HG03097 (cell line): ENCODE data around the gene SIM1.
"Not testable (repeated sequence)": the region's sequence is repeated elsewhere in the genome, so short reads cannot be mapped to it uniquely, and the experiment has no call there.

ENCODE experiments used
- ATAC-seq: cut with Tn5 transposase; IDR thresholded peaks from one replicate; pipeline ENCODE4 v1.9.1; 2021; ENCODE audit not compliant: unreplicated experiment, low FRiP score

SIM1 gene

DNA sequence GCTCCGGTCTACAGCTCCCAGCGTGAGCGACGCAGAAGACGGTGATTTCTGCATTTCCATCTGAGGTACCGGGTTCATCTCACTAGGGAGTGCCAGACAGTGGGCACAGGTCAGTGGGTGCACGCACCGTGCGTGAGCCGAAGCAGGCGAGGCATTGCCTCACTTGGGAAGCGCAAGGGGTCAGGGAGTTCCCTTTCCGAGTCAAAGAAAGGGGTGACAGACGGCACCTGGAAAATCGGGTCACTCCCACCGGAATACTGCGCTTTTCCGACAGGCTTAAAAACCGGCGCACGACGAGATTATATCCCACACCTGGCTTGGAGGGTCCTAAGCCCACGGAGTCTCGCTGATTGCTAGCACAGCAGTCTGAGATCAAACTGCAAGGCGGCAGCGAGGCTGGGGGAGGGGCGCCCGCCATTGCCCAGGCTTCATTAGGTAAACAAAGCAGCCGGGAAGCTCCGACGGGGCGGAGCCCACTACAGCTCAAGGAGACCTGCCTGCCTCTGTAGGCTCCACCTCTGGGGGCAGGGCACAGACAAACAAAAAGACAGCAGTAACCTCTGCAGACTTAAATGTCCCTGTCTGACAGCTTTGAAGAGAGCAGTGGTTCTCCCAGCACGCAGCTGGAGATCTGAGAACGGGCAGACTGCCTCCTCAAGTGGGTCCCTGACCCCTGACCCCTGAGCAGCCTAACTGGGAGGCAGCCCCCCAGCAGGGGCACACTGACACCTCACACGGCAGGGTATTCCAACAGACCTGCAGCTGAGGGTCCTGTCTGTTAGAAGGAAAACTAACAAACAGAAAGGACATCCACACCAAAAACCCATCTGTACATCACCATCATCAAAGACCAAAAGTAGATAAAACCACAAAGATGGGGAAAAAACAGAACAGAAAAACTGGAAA lies 109.7 kb downstream of the SIM1 start:
- not testable (repeated sequence) for ATAC-seq

DNA sequence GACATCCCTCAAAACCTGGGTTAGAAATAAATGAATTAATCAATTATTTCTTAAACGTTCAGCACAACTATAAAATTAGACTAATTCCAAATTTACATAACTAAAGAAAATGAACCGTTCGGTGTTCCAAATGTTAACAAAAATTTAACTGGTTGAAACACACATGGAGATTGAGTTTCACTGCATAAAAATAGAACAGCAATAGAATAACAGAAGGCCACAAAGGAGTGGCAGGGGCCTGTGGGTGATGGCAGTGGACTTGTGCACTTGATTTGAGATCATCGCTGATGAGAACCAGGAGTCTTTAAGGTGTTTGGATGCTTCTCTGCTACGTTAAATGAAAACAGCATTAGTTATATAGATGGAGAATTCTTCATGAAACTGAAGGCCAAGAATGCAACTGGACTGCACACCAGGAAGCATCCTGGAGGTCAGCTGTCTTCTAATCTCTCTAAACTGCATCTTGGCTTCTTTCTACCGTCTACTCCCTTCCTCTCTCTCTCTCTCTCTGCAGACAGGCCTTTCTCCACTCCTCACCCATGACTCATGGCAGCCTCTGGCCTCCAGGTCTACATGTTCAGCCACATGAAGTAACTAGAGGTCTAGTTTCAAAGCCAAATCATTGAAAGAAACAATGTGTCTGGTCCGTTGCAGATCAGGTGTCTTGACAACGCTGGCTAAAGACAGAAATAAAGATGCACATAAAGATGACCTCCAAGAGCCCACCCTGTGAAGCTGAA lies 111.3 kb downstream of the SIM1 start:
- ATAC-seq: no peak

DNA sequence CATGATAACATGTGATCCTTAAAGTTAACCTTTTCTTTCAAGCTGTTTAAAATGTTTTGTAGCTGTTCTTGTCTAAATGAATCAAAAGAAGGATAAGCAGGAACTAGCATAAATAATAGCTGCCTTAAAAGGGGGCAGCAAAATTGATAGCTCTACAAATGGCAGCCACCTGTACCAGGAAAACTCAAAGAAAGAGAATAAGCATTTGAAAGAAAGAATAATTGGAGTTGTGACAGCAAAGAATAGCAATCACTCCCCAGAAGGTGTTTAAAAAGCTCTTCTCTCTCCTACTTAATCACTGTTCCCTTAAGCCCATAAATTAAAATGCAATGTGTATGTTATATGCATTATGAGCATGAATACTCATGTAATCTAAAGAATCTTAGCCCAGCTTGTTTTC lies 114.6 kb downstream of the SIM1 start:
- no peak for ATAC-seq

DNA sequence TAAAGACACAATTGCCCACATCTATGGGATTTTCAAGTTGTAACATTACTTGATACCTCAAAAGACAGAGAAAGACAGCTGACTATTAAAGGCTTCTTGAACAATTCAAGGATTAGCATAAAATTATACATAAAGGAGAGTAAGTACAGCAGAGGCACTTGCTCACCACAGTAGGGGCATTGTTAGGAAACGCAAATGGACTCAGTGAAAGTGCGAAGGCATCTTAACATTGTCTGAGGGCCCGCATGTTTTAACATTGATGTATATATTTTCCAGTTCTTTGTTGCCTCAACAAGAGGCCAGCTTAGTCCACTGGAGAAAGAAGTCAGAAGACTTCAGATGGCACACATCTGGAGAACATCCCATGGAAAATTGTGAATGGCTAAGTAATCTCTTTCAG lies 115.4 kb downstream of the SIM1 start:
- no peak for ATAC-seq

DNA sequence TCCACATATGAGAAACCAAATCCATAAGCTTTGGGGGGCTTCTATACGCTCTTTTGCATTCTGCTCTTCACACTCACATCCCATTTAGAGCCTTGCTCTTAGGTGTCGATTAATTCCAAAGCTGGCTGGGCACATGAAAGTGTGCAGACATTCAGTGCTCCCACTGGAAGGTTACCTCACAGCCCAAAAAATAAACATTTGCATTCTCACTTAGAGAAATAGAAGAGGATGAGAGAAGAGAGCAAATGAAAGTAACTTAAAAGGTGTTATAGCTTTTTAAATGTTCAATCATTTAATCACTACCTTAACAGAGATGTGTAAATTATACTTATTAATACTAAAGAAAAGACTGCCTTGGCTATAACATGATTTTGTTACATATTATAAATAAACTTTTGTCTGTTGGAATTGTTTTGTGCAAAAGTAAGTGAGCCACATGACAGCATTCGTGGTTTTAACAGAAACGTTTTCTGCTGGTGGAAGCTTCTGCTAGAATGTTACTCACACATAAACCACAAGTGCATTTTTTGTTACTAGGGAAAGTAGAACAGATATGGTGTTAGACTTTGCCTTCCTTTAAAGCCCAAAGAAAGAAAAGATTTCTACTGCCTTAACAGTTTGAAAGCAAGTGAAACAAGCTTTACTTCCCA lies 116.7 kb downstream of the SIM1 start:
- no peak for ATAC-seq

DNA sequence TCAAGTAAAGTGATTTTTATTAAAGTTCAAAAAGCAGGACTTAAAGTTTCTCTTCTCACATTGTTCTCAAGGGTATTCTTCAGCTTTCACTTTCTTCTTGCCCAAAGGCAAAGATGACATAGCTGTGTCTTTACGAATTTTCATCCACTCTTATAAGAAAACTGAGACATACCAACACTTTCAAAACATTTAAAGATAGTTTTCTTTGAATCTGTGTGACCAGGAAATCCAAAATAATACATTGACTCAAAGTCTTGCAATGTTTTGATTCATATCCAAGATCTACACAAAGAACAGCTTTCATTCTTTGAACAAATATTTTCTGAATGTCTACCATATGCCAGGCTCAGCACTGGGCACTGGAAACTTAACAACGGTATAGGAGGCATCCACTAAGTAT lies 117.9 kb downstream of the SIM1 start:
- ATAC-seq: no peak

DNA sequence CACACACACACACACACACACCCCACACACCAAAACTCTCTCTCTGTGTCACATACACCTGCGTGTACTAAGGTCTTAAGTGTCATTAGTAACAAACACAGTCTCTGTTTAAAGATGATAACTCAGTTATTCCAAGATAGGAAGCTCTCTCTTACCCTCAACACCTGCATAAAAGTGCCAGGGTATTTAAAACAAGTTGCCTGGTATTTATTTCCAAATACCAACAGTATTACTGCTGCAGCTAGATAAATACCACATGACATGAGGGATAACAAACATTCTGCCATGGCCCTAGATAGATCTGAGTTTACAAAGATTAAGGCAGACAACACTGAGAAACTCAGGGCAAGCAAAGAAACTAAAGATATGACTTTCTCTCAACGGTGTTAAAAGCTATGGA lies 118.5 kb downstream of the SIM1 start:
- ATAC-seq: no peak

DNA sequence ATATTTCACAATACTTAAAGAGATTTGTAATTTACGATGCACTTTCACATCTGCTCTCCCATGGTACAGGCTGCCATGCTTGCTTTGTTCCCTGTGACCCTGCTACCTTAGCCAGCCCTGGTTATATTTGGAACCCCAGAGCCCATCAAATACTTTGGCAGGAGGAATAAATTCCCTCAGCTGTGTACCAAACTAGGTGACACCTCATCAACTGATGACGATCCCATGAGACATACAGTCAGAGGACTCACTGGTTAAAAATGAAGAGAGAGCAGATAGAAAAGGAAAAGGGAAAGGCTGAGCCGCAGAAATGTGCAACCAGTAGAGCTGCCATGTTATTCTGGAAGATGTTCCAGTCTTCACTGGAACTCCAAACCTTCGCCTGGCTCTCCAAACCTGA lies 120.0 kb downstream of the SIM1 start:
- ATAC-seq: no peak

DNA sequence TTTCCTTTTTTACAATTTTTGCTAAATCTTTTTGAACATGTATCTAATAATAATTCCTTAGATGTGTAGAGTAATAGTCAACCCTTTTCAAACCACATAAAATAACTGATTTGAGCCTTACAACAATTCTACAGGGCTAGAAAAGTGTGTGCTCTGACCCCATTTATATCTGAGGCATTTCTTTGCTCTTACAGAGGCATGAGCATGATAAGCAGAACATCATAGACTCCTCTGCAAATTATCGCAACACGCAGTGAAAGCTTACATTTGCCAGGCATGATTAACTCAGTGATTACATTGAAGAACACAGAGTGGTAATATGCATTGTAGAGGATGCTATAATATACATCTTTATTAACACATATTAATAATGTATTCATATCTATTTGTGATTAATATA lies 120.4 kb downstream of the SIM1 start:
- ATAC-seq: no peak

DNA sequence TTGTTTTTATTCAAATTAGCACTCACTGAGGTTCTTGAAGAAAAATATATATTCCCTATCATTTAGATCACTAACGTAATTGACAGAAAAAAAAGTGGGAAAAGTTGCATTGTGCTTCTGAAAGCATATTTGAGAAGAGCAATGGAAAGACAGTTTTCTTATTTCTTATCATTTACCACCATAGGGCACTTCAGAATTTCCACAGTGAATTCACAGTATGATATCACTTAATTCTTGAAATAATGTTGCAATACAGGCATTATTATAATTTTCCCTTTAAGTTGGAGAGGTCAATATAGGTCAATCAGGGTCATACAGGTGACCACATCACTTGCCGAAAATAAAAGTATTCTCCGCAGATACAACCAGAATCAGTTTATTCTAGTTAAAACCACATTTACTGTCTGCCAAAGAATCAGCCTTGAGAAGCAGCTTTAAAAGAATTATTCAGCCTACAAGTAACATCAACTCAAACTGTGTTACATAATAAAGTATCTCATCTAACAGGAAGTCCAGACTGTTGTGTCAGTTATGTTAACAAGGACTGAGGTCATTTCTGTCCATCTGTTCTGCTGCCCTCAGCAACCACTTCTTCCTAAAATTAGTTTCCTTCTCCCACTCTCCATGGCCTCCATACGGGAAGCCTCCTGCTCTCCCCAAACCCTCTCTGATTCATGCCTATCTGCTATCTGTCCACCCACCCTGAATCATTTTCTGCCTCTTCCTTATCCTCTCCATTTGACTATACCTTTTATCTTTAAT lies 121.2 kb downstream of the SIM1 start:
- no peak for ATAC-seq

DNA sequence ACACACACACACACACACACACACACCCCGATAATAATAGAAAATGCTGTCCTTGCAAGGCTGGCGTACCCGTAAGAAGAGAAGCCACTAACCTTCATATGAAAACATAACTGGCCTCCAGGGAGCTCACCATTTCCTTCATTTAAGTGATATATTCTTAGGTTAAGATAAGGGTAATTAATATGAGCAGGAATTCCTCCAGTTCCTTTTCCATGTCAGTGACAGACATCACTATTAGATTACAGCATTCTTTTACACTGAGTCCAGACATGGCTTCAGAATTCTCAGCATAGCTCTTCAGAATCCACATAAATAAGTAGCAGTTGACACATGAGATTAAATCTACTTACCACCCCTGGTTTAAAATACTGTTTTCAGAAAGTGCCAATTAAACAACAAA lies 121.9 kb downstream of the SIM1 start:
- no peak for ATAC-seq

DNA sequence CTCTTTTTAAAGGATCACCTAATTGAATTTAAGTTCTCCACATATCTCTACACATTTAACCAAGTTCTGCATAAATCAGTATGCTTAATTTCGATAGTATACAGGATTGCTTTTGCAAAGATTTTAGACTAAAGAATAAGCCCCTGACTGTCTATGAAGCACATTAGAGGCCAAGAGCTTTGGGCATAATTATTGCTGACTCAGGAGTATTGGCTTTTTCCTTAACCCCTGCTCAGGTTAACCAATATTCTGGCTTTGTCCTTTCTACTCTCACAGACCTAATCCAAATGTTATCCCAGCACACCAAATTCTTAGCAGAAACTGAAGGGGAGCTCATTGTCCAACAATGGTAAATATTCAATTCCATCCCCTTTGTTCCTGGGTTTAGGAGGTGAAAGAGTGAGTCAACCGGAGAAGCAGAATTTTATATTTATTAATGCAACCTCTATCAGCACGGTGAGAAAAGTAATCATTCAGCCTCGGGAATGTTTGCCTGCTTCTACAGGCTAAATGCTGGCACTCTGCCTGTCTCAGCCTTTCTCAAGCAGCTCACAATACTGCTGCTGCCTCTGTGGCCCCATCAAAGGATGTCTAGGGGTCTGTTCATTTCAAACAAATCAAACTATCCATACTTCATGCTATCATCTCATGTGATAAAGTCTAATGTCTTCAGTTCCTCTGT lies 125.0 kb downstream of the SIM1 start:
- no peak for ATAC-seq

DNA sequence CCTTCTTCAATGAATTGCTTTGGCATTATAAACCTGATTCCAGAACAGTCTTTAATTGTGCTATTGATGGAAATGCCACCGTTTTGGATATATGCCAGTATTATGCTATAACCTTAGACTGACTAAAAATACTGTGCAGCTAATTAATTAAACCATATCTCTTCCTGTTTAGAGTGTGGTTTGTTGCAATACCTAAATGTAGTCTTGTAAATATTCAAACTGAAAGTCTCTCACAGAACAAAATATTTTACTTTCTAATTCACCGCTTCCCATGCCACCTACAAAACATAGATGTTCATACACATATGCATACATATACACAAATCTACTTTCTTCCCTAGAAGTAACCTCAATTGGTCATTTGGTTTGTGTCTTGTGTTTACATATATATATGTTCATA lies 126.6 kb downstream of the SIM1 start:
- no peak for ATAC-seq

DNA sequence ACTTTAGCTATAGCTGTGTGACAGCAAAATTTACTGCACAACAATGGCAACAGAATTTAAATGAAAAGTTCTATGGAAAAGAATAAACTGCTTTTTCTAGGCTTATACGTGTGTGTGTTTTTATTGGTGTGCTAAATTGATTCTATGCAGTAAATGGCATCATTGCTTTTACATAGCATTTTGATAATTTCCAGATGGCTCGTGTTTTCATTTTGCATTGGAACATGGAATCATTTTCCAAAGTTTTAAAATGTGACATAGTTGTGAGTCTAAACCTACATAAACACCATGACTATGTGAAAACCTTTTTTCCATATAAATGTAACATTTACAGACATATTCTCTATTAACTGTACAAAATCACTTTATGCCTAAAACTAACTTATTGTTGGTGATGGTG lies 127.8 kb downstream of the SIM1 start:
- ATAC-seq: no peak

DNA sequence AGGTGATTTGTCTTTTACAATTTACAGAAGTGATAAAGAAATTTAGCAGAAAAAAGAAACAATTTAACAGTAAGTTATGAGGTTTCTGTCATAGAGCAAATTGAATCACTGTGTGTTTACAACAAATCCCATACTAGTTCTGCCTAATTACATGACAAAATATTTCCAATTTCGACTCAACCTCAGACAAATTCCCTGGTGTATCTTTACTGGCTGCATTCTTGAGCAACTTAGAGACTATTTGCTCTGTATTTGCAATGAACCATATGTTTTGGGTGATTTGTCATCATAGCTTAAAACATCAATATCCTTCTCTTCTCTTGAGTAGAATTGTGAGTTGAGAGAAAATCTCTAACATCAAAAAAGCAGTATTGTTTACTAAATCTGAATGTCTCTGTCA lies 128.7 kb downstream of the SIM1 start:
- ATAC-seq: no peak
